Neuronal stem cell (in vitro differentiated cells): ENCODE measurements around the gene CAMK4.

Experiments
- DNase-seq: peaks from one replicate; pipeline ENCODE4 v3.0.0-alpha.2; 2013; ENCODE audit warnings: low spot score
- H2AFZ ChIP-seq: one replicate; pipeline ENCODE4 v1.6.1; 2013; ENCODE audit warnings: mild to moderate bottlenecking, low read length, inconsistent platforms
- H2AK5ac ChIP-seq: 2 replicates; pipeline ENCODE4 v1.6.1; 2013; ENCODE audit warnings: low read depth, mild to moderate bottlenecking, inconsistent platforms, low read length, moderate library complexity, mixed read lengths
- H2BK120ac ChIP-seq: 2 replicates; pipeline ENCODE4 v1.6.1; 2013; ENCODE audit warnings: low read depth, mild to moderate bottlenecking, inconsistent platforms, low read length, moderate library complexity, mixed read lengths
- H2BK12ac ChIP-seq: one replicate; pipeline ENCODE4 v1.6.1; 2013; ENCODE audit warnings: low read length, inconsistent platforms
- H2BK15ac ChIP-seq: 2 replicates; pipeline ENCODE4 v1.6.1; 2013; ENCODE audit warnings: mild to moderate bottlenecking, low read length, inconsistent platforms, mixed read lengths
- H2BK5ac ChIP-seq: one replicate; pipeline ENCODE4 v1.6.1; 2013; ENCODE audit warnings: inconsistent platforms, mild to moderate bottlenecking, low read length, moderate library complexity
- H3K14ac ChIP-seq: one replicate; pipeline ENCODE4 v1.6.1; 2013; ENCODE audit warnings: low read length, inconsistent platforms
- H3K18ac ChIP-seq: 2 replicates; pipeline ENCODE4 v1.6.1; 2013; ENCODE audit warnings: low read length, inconsistent platforms
- H3K23ac ChIP-seq: 2 replicates; pipeline ENCODE4 v1.6.1; 2013; ENCODE audit warnings: low read depth, mild to moderate bottlenecking, mixed read lengths, low read length, inconsistent platforms; ENCODE audit not compliant: poor library complexity
- H3K27ac ChIP-seq: replicated peaks from 3 replicates; pipeline ENCODE4 v1.5.1; 2013; ENCODE audit warnings: low read length, inconsistent platforms
- H3K27me3 ChIP-seq, 3 experiments: 2 replicates each; pipeline ENCODE4 v1.6.1; 2013; ENCODE audit warnings: low read length in 3 of 3, mild to moderate bottlenecking in 2 of 3, inconsistent platforms in 1 of 3, low read depth in 1 of 3, mixed read lengths in 1 of 3, moderate library complexity in 1 of 3; ENCODE audit not compliant: control insufficient read depth in 3 of 3, insufficient read depth in 3 of 3
- H3K36me3 ChIP-seq, 2 donors: replicated peaks in 1 of 2; 2 replicates each; pipeline ENCODE4 v1.6.1; 2013; ENCODE audit warnings: low read length in 2 of 2; ENCODE audit not compliant: control insufficient read depth in 2 of 2, insufficient read depth in 2 of 2
- H3K4ac ChIP-seq: 2 replicates; pipeline ENCODE4 v1.6.1; 2013; ENCODE audit warnings: inconsistent platforms, mild to moderate bottlenecking, low read length, moderate library complexity
- H3K4me1 ChIP-seq, 2 donors: 1 replicate in 1 of 2; 2 replicates in 1 of 2; pipeline ENCODE4 v1.6.1; 2013; ENCODE audit warnings: low read length in 2 of 2, low read depth in 1 of 2; ENCODE audit not compliant: control insufficient read depth in 2 of 2, insufficient read depth in 1 of 2
- H3K4me2 ChIP-seq: one replicate; pipeline ENCODE4 v1.6.1; 2013; ENCODE audit warnings: mild to moderate bottlenecking, low read length, inconsistent platforms; ENCODE audit not compliant: insufficient read depth, poor library complexity, severe bottlenecking
- H3K4me3 ChIP-seq, 2 donors: 2 replicates each; pipeline ENCODE4 v1.5.1; 2013; ENCODE audit warnings: low read length in 2 of 2, mild to moderate bottlenecking in 2 of 2, inconsistent platforms in 1 of 2, moderate library complexity in 1 of 2
- H3K79me1 ChIP-seq: one replicate; pipeline ENCODE4 v1.6.1; 2013; ENCODE audit warnings: low read depth, mild to moderate bottlenecking, inconsistent platforms, low read length, moderate library complexity
- H3K9ac ChIP-seq: one replicate; pipeline ENCODE4 v1.6.1; 2013; ENCODE audit warnings: mild to moderate bottlenecking, low read depth, low read length, inconsistent platforms; ENCODE audit not compliant: poor library complexity
- H3K9me3 ChIP-seq, 2 donors: replicated peaks in 1 of 2; 2 replicates each; pipeline versions ENCODE3 to v1.6.1; 2013; ENCODE audit warnings: low read length in 2 of 2, mild to moderate bottlenecking in 2 of 2, inconsistent platforms in 1 of 2, low read depth in 1 of 2, mixed read lengths in 1 of 2, moderate library complexity in 1 of 2; ENCODE audit not compliant: control insufficient read depth in 2 of 2, insufficient read depth in 1 of 2
- H4K8ac ChIP-seq: one replicate; pipeline ENCODE4 v1.6.1; 2013; ENCODE audit warnings: low read depth, mild to moderate bottlenecking, inconsistent platforms, low read length, moderate library complexity
- H4K91ac ChIP-seq: one replicate; pipeline ENCODE4 v1.6.1; 2013; ENCODE audit warnings: low read length, low read depth, mild to moderate bottlenecking, inconsistent platforms; ENCODE audit not compliant: poor library complexity
- WGBS, 2 donors: extraction: QIAGEN DNeasy Blood & Tissue Kit; methylation state at CpG; one replicate each; pipeline ENCODE4 v1.1.7; 2013; ENCODE audit warnings: missing lambda C conversion rate in 2 of 2, mixed read lengths in 1 of 2; ENCODE audit not compliant: insufficient read length in 2 of 2, insufficient replicate concordance in 1 of 2; ENCODE audit errors: extremely low coverage in 2 of 2; 5-methylcytosine and 5-hydroxymethylcytosine counted together

CAMK4 gene

DNA sequence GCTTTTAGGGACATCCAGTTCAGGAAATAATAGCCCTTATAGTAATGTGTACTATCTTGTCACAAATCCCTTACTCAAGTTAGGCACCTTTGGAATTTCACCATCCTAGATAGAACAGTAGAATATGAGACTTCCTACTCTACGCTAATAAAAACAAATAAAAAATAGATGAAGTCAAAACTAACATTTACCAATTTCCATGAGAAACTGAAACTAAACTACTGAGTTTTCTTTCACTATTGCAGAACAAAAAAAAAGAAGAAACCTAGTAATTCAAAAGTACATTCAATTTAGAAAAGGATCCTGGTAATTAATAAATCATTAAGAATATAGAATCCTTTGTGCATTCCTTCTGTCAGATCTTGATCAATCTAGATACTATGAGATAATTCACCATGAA, 274.2 kb downstream of the CAMK4 start:
- Histone ChIP-seq H3K4ac (no peak overlapping the region), H2BK5ac (no peak overlapping the region), H2BK120ac (no peak overlapping the region), H2AFZ (no peak overlapping the region), H3K36me3 (peaks cover 7 to 100% of the 10 kb centered on the region in 2 donors), H3K23ac (no peak overlapping the region), H2BK15ac (no peak overlapping the region), H3K27me3 (no peaks in the 10 kb centered on the region), H2AK5ac (no peak overlapping the region), H3K18ac (no peak overlapping the region), H3K27ac (no peak overlapping the region), H3K4me1 (no peaks in the 10 kb centered on the region), H3K4me2 (no peak overlapping the region), H3K9me3 (no peaks in the 10 kb centered on the region), H3K14ac (no peak overlapping the region), H3K79me1 (peaks cover 2% of the 10 kb centered on the region), H4K91ac (no peak overlapping the region), H3K9ac (no peak overlapping the region), H2BK12ac (no peak overlapping the region), H3K4me3 (no peak overlapping the region), H4K8ac (no peak overlapping the region)
- DNase-seq, result no peak
- WGBS, 2 donors, result no CpG with 5 or more reads among the region's 1 CpG

DNA sequence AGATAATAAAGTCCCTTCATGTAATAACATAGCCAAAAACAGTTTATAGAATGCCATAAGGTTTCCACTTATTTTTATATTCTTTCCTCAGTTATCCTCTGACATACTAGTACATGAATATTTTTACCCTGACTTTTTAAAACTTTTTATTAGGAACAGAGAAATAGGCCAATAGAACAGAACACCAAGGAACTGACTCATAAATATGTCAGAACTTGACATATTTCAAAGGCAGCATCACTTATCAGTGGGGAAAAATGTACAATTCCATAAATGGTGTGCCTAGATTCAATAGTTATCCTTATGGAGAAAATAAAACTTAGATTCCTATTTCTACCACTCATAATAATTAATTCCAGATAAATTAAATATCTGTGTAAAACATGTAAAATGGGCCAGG, 278.8 kb downstream of the CAMK4 start:
- H3K9me3 ChIP-seq, result no peaks in the 10 kb centered on the region
- no peak overlapping the region for H3K4ac ChIP-seq
- H3K36me3 ChIP-seq, result peaks cover 8 to 93% of the 10 kb centered on the region in 2 donors
- H3K4me2 ChIP-seq, result no peak overlapping the region
- no peak overlapping the region for H3K18ac ChIP-seq
- no peak for DNase-seq
- H4K8ac ChIP-seq, result no peak overlapping the region
- no peak overlapping the region for H3K14ac ChIP-seq
- no peak overlapping the region for H2BK12ac ChIP-seq
- H2AFZ ChIP-seq, result no peak overlapping the region
- H2BK5ac ChIP-seq, result no peak overlapping the region
- H4K91ac ChIP-seq, result no peak overlapping the region
- no peak overlapping the region for H2BK15ac ChIP-seq
- no peaks in the 10 kb centered on the region for H3K27me3 ChIP-seq
- no peak overlapping the region for H3K23ac ChIP-seq
- no peak overlapping the region for H3K27ac ChIP-seq
- H3K79me1 ChIP-seq, result peaks cover 2% of the 10 kb centered on the region
- H2AK5ac ChIP-seq, result no peak overlapping the region
- H3K4me3 ChIP-seq, result no peak overlapping the region
- no peak overlapping the region for H2BK120ac ChIP-seq
- H3K9ac ChIP-seq, result no peak overlapping the region
- H3K4me1 ChIP-seq, result no peaks in the 10 kb centered on the region

DNA sequence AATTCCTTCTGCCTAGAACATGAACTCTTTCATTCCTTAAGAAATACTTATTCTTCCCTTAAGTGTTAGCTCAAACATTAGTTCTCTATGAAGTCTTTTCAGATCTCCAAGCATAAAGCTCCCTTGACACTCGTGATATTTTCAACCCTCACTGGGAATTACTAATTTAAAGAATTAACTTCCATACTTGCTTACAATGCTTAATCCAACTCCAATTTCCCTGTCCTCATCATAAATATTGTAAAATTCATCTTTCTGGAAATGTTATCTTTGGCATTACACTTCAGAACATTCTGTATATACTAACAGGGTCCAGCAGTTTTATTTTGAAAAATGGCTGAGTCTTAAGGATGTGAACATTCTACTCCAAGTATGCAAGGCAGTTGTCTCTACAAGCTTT, 280.9 kb downstream of the CAMK4 start:
- Histone ChIP-seq H4K8ac (no peak overlapping the region), H3K18ac (no peak overlapping the region), H2BK15ac (no peak overlapping the region), H3K27ac (no peak overlapping the region), H3K9me3 (no peaks in the 10 kb centered on the region), H3K79me1 (no peaks in the 10 kb centered on the region), H3K36me3 (peaks cover 4 to 75% of the 10 kb centered on the region in 2 donors), H3K4me2 (no peak overlapping the region), H3K14ac (no peak overlapping the region), H3K4me1 (no peaks in the 10 kb centered on the region), H3K4ac (no peak overlapping the region), H2BK5ac (no peak overlapping the region), H3K9ac (no peak overlapping the region), H2BK12ac (no peak overlapping the region), H2AK5ac (no peak overlapping the region), H2AFZ (no peak overlapping the region), H3K4me3 (no peak overlapping the region), H3K27me3 (no peaks in the 10 kb centered on the region), H4K91ac (no peak overlapping the region), H2BK120ac (no peak overlapping the region), H3K23ac (no peak overlapping the region)
- no CpG with 5 or more reads among the region's 1 CpG for WGBS, 2 donors
- DNase-seq, result no peak

DNA sequence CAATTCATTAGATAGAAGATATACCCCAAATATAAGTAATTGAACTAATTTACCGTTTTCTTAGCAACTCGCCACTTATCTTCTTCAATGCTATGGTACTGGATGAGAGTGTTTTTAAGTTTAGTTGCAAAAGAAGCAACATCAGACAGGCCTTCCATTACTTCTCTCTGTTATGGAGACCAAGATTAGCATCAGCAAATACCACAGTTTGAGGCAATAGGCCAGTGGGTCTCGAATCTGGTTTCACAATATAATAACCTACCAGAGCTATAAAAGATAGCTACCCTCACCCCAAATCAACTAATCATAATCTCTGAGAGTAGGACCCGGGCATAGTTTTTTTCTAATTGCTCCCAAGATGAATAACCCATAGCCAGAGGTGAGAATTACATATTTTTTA, 283.1 kb downstream of the CAMK4 start:
- H2BK15ac ChIP-seq, result no peak overlapping the region
- no peak overlapping the region for H2AK5ac ChIP-seq
- H3K36me3 ChIP-seq, result peaks cover 2 to 54% of the 10 kb centered on the region in 2 donors
- H3K9me3 ChIP-seq, result no peaks in the 10 kb centered on the region
- no CpG with 5 or more reads among the region's 4 CpGs for WGBS, 2 donors
- no peak overlapping the region for H4K91ac ChIP-seq
- H3K4me3 ChIP-seq, result no peak overlapping the region
- H4K8ac ChIP-seq, result no peak overlapping the region
- H3K4me2 ChIP-seq, result no peak overlapping the region
- peaks cover 0 to 1% of the 10 kb centered on the region in 2 donors for H3K4me1 ChIP-seq
- H3K9ac ChIP-seq, result no peak overlapping the region
- H2BK120ac ChIP-seq, result no peak overlapping the region
- H2AFZ ChIP-seq, result no peak overlapping the region
- H2BK12ac ChIP-seq, result no peak overlapping the region
- H3K27ac ChIP-seq, result no peak overlapping the region
- H3K18ac ChIP-seq, result no peak overlapping the region
- no peak for DNase-seq
- H3K4ac ChIP-seq, result no peak overlapping the region
- H3K27me3 ChIP-seq, result no peaks in the 10 kb centered on the region
- H3K14ac ChIP-seq, result no peak overlapping the region
- H2BK5ac ChIP-seq, result no peak overlapping the region
- H3K79me1 ChIP-seq, result no peaks in the 10 kb centered on the region
- no peak overlapping the region for H3K23ac ChIP-seq
